ENCODE results near the gene FGD6. TPM values are rescaled to one million over a fixed set of nuclear protein-coding genes. Genes with fewer than 3 reads are reported as not detected.

The FGD6 gene
- total RNA-seq, 1 donor from 2014 or later: 31.5 TPM

DNA sequence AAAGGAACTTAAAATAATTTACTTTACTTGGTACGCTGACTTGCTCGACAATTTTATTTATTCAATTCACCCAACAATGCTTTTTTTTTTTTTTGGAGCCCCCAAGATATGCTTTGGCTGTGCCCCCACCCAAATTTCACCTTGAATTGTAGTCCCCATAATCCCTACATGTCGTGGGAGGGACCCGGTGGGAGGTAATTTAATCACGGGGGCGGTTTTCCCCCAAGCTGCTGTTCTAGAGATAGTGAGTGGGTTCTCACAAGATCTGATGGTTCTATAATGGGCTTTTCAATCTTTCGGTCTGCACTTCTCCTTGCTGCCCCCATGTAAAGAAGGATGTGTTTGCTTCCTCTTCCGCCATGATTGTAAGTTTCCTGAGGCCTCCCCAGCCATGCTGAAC is 10.4 kb downstream of the FGD6 start:
- DNase-seq (ENCODE audit: low read depth): no peak
- H3K36me3 ChIP-seq (ENCODE audit: control insufficient read depth, insufficient read depth, low read length): peaks cover 1% of the 10 kb centered on the region
- no peak overlapping the region for H3K4me3 ChIP-seq (ENCODE audit: low read depth, low read length)
- no peaks in the 10 kb centered on the region for H3K27me3 ChIP-seq (ENCODE audit: control insufficient read depth, insufficient read depth, low read length)
- TF ChIP-seq, protein P1, sequence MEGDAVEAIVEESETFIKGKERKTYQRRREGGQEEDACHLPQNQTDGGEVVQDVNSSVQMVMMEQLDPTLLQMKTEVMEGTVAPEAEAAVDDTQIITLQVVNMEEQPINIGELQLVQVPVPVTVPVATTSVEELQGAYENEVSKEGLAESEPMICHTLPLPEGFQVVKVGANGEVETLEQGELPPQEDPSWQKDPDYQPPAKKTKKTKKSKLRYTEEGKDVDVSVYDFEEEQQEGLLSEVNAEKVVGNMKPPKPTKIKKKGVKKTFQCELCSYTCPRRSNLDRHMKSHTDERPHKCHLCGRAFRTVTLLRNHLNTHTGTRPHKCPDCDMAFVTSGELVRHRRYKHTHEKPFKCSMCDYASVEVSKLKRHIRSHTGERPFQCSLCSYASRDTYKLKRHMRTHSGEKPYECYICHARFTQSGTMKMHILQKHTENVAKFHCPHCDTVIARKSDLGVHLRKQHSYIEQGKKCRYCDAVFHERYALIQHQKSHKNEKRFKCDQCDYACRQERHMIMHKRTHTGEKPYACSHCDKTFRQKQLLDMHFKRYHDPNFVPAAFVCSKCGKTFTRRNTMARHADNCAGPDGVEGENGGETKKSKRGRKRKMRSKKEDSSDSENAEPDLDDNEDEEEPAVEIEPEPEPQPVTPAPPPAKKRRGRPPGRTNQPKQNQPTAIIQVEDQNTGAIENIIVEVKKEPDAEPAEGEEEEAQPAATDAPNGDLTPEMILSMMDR (IDR thresholded peaks at IDR 0.05; ENCODE audit: insufficient read depth, low read length, poor library complexity, severe bottlenecking): no peak

DNA sequence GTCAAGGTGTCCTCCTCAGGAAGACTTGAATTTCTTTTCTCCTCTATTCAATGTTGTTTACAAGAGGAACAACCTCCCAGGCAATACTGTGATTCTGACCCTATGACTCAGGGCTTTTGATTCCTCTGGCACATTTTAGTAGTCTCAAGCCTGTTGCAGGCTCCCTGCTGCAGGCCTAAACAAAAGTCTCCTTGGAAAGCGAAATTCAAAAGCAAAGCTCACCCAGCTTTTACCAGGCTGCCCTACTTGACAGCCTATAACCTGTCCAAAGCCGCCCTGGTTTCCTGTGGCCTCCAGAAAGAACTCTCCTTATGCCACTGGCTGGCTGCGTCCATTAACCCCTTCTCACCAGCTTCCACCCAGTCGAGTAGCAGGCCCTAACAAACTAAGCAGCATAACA is 11.6 kb downstream of the FGD6 start:
- no peak overlapping the region for H3K4me3 ChIP-seq (ENCODE audit: low read depth, low read length)
- TF ChIP-seq, protein P1 (IDR thresholded peaks at IDR 0.05; ENCODE audit: insufficient read depth, low read length, poor library complexity, severe bottlenecking): no peak
- H3K36me3 ChIP-seq (ENCODE audit: control insufficient read depth, insufficient read depth, low read length): peaks cover 1% of the 10 kb centered on the region
- DNase-seq (ENCODE audit: low read depth): peak; percentile 52
- H3K27me3 ChIP-seq (ENCODE audit: control insufficient read depth, insufficient read depth, low read length): no peaks in the 10 kb centered on the region

DNA sequence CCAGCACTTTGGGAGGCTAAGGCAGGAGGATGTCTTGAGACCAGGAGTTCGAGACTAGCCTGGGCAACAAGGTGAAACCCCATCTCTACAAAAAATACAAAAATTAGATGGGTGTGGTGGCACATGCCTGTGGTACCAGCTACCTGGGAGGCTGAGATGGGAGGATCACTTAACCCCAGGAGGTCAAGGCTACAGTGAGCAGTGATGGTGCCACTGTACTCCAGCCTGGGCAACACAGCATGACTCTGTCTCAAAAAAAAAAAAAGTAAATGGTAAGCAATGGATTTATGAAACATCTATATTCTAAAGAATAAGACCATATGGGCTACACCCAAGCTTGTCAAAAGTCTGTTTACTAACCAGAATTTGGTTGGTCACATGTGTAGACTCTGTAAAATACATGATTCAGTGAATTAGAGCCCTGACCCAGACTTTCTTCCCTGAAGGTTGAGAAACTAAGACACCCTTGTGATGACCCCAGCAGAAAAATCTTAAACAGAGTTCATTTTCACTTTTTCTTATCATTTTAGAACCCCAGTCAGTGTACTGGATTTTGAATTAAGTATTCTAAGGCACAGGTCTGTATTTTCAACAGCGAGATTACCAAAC is 12.1 kb downstream of the FGD6 start:
- no peaks in the 10 kb centered on the region for H3K27me3 ChIP-seq (ENCODE audit: control insufficient read depth, insufficient read depth, low read length)
- no peak for DNase-seq (ENCODE audit: low read depth)
- TF ChIP-seq, protein P1 (IDR thresholded peaks at IDR 0.05; ENCODE audit: insufficient read depth, low read length, poor library complexity, severe bottlenecking): no peak
- H3K36me3 ChIP-seq (ENCODE audit: control insufficient read depth, insufficient read depth, low read length): peaks cover 1% of the 10 kb centered on the region
- no peak overlapping the region for H3K4me3 ChIP-seq (ENCODE audit: low read depth, low read length)

GRCh38 chr12:95204141-95204866 is 13.0 kb downstream of the FGD6 start:
- TF ChIP-seq, protein P1 (IDR thresholded peaks at IDR 0.05; ENCODE audit: insufficient read depth, low read length, poor library complexity, severe bottlenecking): no peak
- H3K4me3 ChIP-seq (ENCODE audit: low read depth, low read length): no peak overlapping the region
- H3K36me3 ChIP-seq (ENCODE audit: control insufficient read depth, insufficient read depth, low read length): peaks cover 1% of the 10 kb centered on the region
- H3K27me3 ChIP-seq (ENCODE audit: control insufficient read depth, insufficient read depth, low read length): no peaks in the 10 kb centered on the region
- DNase-seq (ENCODE audit: low read depth): peak; percentile 96

DNA sequence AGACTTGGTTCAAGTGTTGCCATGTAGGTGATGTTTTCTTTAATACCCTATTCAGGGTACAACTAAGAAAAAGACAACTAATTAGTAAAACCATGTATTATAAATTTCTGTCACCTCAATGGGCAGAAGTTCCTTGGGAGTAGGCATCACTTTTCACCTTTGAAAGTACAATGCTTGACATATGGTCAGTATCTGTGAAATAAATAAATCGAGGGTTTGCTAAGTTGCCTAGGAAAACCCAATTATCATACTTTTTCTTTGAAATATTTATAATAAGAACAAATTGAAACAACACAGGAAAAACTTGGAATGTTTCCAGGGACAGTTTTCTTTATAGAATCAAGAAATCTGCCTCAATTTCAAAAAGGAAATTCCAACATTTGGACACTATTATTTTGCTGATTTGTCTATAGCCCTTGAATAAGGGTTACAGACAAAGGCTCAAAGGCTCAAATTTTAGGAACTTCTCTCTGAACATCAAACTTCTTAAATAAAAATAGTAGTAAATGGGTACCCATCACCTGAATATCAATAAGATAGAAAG is 13.7 kb downstream of the FGD6 start:
- H3K36me3 ChIP-seq (ENCODE audit: control insufficient read depth, insufficient read depth, low read length): peaks cover 1% of the 10 kb centered on the region
- TF ChIP-seq, protein P1 (IDR thresholded peaks at IDR 0.05; ENCODE audit: insufficient read depth, low read length, poor library complexity, severe bottlenecking): no peak
- H3K27me3 ChIP-seq (ENCODE audit: control insufficient read depth, insufficient read depth, low read length): no peaks in the 10 kb centered on the region
- H3K4me3 ChIP-seq (ENCODE audit: low read depth, low read length): no peak overlapping the region
- no peak for DNase-seq (ENCODE audit: low read depth)

Measured in kidney epithelial cell (primary cell).